ENCODE results near the gene ANKDD1A. TPM values are rescaled to one million over a fixed set of nuclear protein-coding genes. Genes with fewer than 3 reads are reported as not detected.
A peak's percentile ranks its signal among the peaks of the same experiment; 100 is the strongest.

Gene ANKDD1A
- total RNA-seq, 1 experiment from 2014 or later: 2.3 TPM

GRCh38 chr15:64912379-64913325, 950 bp downstream of the ANKDD1A start:
- BruUV-seq (replicated peaks): no TSS peak
- TF ChIP-seq CTCF (conservative IDR thresholded peaks at IDR 0.05; ENCODE audit: low read depth, low read length): no peak
- no peak for TF ChIP-seq EZH2 (IDR thresholded peaks at IDR 0.05; ENCODE audit: borderline replicate concordance, low read depth, low read length, poor library complexity, severe bottlenecking)
- Histone ChIP-seq H3K27me3 (replicated peaks; ENCODE audit: insufficient read depth, low read depth, low read length, poor library complexity) (no peaks in the 10 kb centered on the region), H3K4me3 (ENCODE audit: low read depth, low read length, poor library complexity, severe bottlenecking) (peak overlapping the region; percentile 53), H3K36me3 (ENCODE audit: insufficient read depth, low read length, poor library complexity, severe bottlenecking) (no peaks in the 10 kb centered on the region), H3K9me3 (ENCODE audit: low read depth, low read length, poor library complexity, severe bottlenecking) (no peaks in the 10 kb centered on the region), H3K27ac (ENCODE audit: low read depth, low read length, poor library complexity, severe bottlenecking) (no peak overlapping the region), H3K4me1 (ENCODE audit: insufficient read depth, low read length, poor library complexity, severe bottlenecking) (peaks cover 11% of the 10 kb centered on the region)
- ChIA-PET CTCF (interaction anchor here (0.6 to 0.7 kb wide), 2 partner anchors 72 to 942 kb away, joined by 6 to 16 read pairs; no protein-coding TSS in a partner anchor), POLR2A (ENCODE audit: low non-redundant PET) (no interaction called here)
- no peak for DNase-seq (ENCODE audit: low spot score)
- intact Hi-C loops (cut with micrococcal nuclease; ENCODE audit: unreplicated experiment): no loop called here

GRCh38 chr15:64915518-64916227, 4.0 kb downstream of the ANKDD1A start:
- BruUV-seq (replicated peaks): no TSS peak
- no peak overlapping the region for H3K4me3 ChIP-seq (ENCODE audit: low read depth, low read length, poor library complexity, severe bottlenecking)
- CTCF ChIA-PET: no interaction called here

GRCh38 chr15:64916365-64916764, 4.7 kb downstream of the ANKDD1A start:
- Histone ChIP-seq H3K4me1 (ENCODE audit: insufficient read depth, low read length, poor library complexity, severe bottlenecking) (peaks cover 8% of the 10 kb centered on the region), H3K36me3 (ENCODE audit: insufficient read depth, low read length, poor library complexity, severe bottlenecking) (no peaks in the 10 kb centered on the region), H3K27ac (ENCODE audit: low read depth, low read length, poor library complexity, severe bottlenecking) (no peak overlapping the region), H3K27me3 (replicated peaks; ENCODE audit: insufficient read depth, low read depth, low read length, poor library complexity) (no peaks in the 10 kb centered on the region), H3K9me3 (ENCODE audit: low read depth, low read length, poor library complexity, severe bottlenecking) (no peaks in the 10 kb centered on the region), H3K4me3 (ENCODE audit: low read depth, low read length, poor library complexity, severe bottlenecking) (no peak overlapping the region)
- TF ChIP-seq CTCF (conservative IDR thresholded peaks at IDR 0.05; ENCODE audit: low read depth, low read length) (no peak), EZH2 (IDR thresholded peaks at IDR 0.05; ENCODE audit: borderline replicate concordance, low read depth, low read length, poor library complexity, severe bottlenecking) (no peak)
- intact Hi-C loops (cut with micrococcal nuclease; ENCODE audit: unreplicated experiment): no loop called here
- no peak for DNase-seq (ENCODE audit: low spot score)
- no TSS peak for BruUV-seq (replicated peaks)
- ChIA-PET POLR2A (ENCODE audit: low non-redundant PET) (no interaction called here), CTCF (no interaction called here)

More at GRCh38 chr15:64915518-64916227, 4.0 kb downstream of the ANKDD1A start:
- intact Hi-C loops (cut with micrococcal nuclease; ENCODE audit: unreplicated experiment): no loop called here
- Histone ChIP-seq H3K9me3 (ENCODE audit: low read depth, low read length, poor library complexity, severe bottlenecking) (no peaks in the 10 kb centered on the region), H3K36me3 (ENCODE audit: insufficient read depth, low read length, poor library complexity, severe bottlenecking) (no peaks in the 10 kb centered on the region), H3K27ac (ENCODE audit: low read depth, low read length, poor library complexity, severe bottlenecking) (no peak overlapping the region), H3K4me1 (ENCODE audit: insufficient read depth, low read length, poor library complexity, severe bottlenecking) (peaks cover 11% of the 10 kb centered on the region), H3K27me3 (replicated peaks; ENCODE audit: insufficient read depth, low read depth, low read length, poor library complexity) (no peaks in the 10 kb centered on the region)
- POLR2A ChIA-PET (ENCODE audit: low non-redundant PET): no interaction called here
- TF ChIP-seq EZH2 (IDR thresholded peaks at IDR 0.05; ENCODE audit: borderline replicate concordance, low read depth, low read length, poor library complexity, severe bottlenecking): no peak
- TF ChIP-seq CTCF (conservative IDR thresholded peaks at IDR 0.05; ENCODE audit: low read depth, low read length): no peak
- DNase-seq (ENCODE audit: low spot score): no peak
